Esophagus muscularis mucosa (tissue), 4 donors: ENCODE results near the gene APH1B.

Experiments used
- EP300 ChIP-seq: sonication (generic); formaldehyde crosslinking; IDR thresholded peaks from one replicate; pipeline ENCODE4 v1.6.1; 2017; ENCODE audit warnings: antibody characterized with exemption
- POLR2A ChIP-seq: fragments of 450-650 bp; IDR thresholded peaks from one replicate; pipeline ENCODE4 v1.6.1; 2017; ENCODE audit warnings: antibody characterized with exemption, moderate library complexity, mild to moderate bottlenecking, low read depth
- POLR2AphosphoS5 ChIP-seq, 2 donors: sonication (generic); formaldehyde crosslinking; IDR thresholded peaks; one replicate each; pipeline ENCODE4 v1.6.1; 2017; ENCODE audit warnings: antibody characterized with exemption in 2 of 2
- TF ChIP-seq, protein P1 (sequence below), 3 experiments: fragments of 200-600 bp in 2 of 3; fragments of 450-650 bp in 1 of 3; sonication (generic) in 2 of 3; IDR thresholded peaks; one replicate each; pipeline ENCODE4 v1.5.1; 2017 to 2019; ENCODE audit warnings: antibody characterized with exemption in 3 of 3, mild to moderate bottlenecking in 2 of 3, moderate library complexity in 1 of 3

DNA sequence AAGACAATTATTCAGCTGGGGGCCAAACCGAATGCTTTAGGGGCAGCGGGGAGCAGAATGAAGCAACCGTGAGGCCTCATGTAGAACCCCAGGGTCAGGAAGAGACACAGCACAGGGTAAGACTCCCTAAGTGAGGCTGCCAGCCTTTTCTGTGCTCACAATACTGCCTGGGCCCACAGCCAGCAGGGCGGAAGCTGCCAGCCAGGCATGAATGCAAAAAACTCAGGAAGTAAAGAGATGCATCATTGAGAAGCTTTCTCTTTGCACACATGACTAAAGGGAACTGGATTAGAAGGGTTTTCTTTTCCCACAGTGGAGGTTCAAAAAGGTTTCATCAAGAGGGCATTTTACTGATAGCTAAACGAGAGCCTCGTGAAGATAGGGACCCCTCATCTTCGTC is 71.0 kb downstream of the APH1B start:
- TF ChIP-seq, protein P1, sequence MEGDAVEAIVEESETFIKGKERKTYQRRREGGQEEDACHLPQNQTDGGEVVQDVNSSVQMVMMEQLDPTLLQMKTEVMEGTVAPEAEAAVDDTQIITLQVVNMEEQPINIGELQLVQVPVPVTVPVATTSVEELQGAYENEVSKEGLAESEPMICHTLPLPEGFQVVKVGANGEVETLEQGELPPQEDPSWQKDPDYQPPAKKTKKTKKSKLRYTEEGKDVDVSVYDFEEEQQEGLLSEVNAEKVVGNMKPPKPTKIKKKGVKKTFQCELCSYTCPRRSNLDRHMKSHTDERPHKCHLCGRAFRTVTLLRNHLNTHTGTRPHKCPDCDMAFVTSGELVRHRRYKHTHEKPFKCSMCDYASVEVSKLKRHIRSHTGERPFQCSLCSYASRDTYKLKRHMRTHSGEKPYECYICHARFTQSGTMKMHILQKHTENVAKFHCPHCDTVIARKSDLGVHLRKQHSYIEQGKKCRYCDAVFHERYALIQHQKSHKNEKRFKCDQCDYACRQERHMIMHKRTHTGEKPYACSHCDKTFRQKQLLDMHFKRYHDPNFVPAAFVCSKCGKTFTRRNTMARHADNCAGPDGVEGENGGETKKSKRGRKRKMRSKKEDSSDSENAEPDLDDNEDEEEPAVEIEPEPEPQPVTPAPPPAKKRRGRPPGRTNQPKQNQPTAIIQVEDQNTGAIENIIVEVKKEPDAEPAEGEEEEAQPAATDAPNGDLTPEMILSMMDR (IDR thresholded peaks at IDR 0.05), result no peak
- TF ChIP-seq POLR2AphosphoS5 (IDR thresholded peaks at IDR 0.05) (peak in 1 of 2 donors; percentile 31), POLR2A (no peak), EP300 (no peak)
